ENCODE data around the gene BRIP1. TPM values are rescaled to one million over a fixed set of nuclear protein-coding genes. Genes with fewer than 3 reads are reported as not detected.
"Not testable (repeated sequence)": the region's sequence is repeated elsewhere in the genome, so short reads cannot be mapped to it uniquely, and the experiment has no call there.

The BRIP1 gene
- total RNA-seq, 1 donor from 2014 or later, result not detected

DNA sequence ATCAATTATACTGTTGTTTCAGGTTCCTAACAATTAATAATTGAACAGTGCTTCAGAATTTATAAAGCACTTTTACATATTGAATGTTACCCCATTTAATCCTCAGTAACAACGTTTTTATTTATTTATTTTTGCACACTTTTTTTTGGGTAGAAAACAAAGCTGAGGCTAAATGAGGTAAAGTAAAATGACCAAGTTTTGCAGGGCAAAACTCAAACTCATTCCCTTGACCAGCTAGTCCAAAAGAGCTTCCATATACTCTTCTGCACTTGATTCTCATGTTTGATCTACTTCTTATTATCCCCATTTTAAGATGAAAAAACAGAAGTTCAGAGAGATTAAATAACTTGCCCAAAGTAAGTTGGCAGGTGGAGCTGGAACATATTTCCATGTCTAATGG lies 191.2 kb downstream of the BRIP1 start:
- intact Hi-C loops (cut with DNase I), result no loop called here
- no peaks in the 10 kb centered on the region for H3K27me3 ChIP-seq
- H3K36me3 ChIP-seq, result no peaks in the 10 kb centered on the region
- no peaks in the 10 kb centered on the region for H3K9me3 ChIP-seq
- H3K27ac ChIP-seq, result no peak overlapping the region
- no peak overlapping the region for H3K4me3 ChIP-seq
- no peak for DNase-seq (ENCODE audit: low spot score in 2 of 2)
- TF ChIP-seq, protein P1, sequence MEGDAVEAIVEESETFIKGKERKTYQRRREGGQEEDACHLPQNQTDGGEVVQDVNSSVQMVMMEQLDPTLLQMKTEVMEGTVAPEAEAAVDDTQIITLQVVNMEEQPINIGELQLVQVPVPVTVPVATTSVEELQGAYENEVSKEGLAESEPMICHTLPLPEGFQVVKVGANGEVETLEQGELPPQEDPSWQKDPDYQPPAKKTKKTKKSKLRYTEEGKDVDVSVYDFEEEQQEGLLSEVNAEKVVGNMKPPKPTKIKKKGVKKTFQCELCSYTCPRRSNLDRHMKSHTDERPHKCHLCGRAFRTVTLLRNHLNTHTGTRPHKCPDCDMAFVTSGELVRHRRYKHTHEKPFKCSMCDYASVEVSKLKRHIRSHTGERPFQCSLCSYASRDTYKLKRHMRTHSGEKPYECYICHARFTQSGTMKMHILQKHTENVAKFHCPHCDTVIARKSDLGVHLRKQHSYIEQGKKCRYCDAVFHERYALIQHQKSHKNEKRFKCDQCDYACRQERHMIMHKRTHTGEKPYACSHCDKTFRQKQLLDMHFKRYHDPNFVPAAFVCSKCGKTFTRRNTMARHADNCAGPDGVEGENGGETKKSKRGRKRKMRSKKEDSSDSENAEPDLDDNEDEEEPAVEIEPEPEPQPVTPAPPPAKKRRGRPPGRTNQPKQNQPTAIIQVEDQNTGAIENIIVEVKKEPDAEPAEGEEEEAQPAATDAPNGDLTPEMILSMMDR (IDR thresholded peaks at IDR 0.05), result no peak
- H3K4me1 ChIP-seq, result no peaks in the 10 kb centered on the region

- TF ChIP-seq, protein P1 (IDR thresholded peaks at IDR 0.05), result no peak
- Histone ChIP-seq H3K4me3 (no peak overlapping the region), H3K27me3 (no peaks in the 10 kb centered on the region), H3K36me3 (no peaks in the 10 kb centered on the region), H3K9me3 (no peaks in the 10 kb centered on the region), H3K4me1 (no peaks in the 10 kb centered on the region), H3K27ac (no peak overlapping the region)
- intact Hi-C loops (cut with DNase I), result no loop called here
- no peak for DNase-seq (ENCODE audit: low spot score in 2 of 2)
Measured at GRCh38 chr17:61670691-61671090, 192.6 kb downstream of the BRIP1 start.

- intact Hi-C loops (cut with DNase I), result no loop called here
- no peak overlapping the region for H3K4me3 ChIP-seq
- H3K4me1 ChIP-seq, result no peaks in the 10 kb centered on the region
- H3K36me3 ChIP-seq, result no peaks in the 10 kb centered on the region
- TF ChIP-seq, protein P1 (IDR thresholded peaks at IDR 0.05), result no peak
- no peaks in the 10 kb centered on the region for H3K27me3 ChIP-seq
- no peaks in the 10 kb centered on the region for H3K9me3 ChIP-seq
- no peak overlapping the region for H3K27ac ChIP-seq
- DNase-seq (ENCODE audit: low spot score in 2 of 2), result no peak
Measured at GRCh38 chr17:61669522-61669921, 193.8 kb downstream of the BRIP1 start.

DNA sequence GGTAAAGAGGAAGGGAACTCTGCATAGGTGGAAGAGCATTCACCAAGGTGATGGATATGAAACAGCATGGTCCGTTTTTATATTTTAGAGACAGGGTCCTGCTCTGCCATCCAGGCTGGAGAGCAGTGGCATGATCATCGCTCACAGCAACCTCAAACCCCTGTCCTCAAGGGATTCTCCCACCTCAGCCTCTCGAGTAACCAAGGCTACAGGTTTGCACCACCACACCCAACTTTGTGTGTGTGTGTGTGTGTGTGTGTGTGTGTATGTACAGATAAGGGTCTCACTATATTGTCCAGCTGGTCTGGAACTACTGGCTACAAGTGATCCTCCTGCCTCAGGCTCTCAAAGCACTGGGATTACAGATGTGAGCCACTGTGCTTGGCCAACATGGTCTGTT lies 194.8 kb downstream of the BRIP1 start:
- Histone ChIP-seq H3K4me3 (no peak overlapping the region), H3K27me3 (no peaks in the 10 kb centered on the region), H3K9me3 (no peaks in the 10 kb centered on the region), H3K27ac (no peak overlapping the region), H3K4me1 (no peaks in the 10 kb centered on the region), H3K36me3 (no peaks in the 10 kb centered on the region)
- intact Hi-C loops (cut with DNase I), result no loop called here
- no peak for DNase-seq (ENCODE audit: low spot score in 2 of 2)
- TF ChIP-seq, protein P1 (IDR thresholded peaks at IDR 0.05), result no peak

DNA sequence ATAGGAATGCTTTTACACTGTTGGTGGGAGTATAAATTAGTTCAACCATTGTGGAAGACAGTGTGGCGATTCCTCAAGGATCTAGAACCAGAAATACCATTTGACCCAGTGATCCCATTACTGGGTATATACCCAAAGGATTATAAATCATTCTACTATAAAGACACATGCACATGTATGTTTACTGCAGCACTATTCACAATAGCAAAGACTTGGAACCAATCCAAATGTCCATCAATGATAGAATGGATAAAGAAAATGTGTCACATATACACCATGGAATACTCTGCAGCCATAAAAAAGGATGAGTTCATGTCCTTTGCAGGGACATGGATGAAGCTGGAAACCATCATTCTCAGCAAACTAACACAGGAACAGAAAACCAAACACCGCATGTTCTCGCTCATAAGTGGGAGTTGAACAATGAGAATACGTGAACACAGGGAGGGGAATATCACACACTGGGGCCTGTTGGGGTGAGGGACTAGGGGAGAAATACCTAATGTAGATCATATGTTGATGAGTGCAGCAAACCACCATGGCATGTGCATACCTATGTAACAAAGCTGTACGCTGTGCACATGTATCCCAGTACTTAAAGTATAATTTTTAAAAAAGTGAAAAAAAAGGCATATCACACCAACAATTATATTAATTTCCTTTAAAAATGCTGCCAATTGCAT lies 196.8 kb downstream of the BRIP1 start:
- H3K4me3 ChIP-seq; H3K4me1 ChIP-seq; DNase-seq (ENCODE audit: low spot score in 2 of 2); intact Hi-C loops (cut with DNase I); H3K36me3 ChIP-seq; H3K9me3 ChIP-seq; H3K27me3 ChIP-seq; H3K27ac ChIP-seq: not testable (repeated sequence)

- no peak for DNase-seq (ENCODE audit: low spot score in 2 of 2)
- H3K27ac ChIP-seq, result no peak overlapping the region
- intact Hi-C loops (cut with DNase I), result no loop called here
- H3K4me3 ChIP-seq, result no peak overlapping the region
- no peaks in the 10 kb centered on the region for H3K36me3 ChIP-seq
- no peaks in the 10 kb centered on the region for H3K27me3 ChIP-seq
- TF ChIP-seq, protein P1 (IDR thresholded peaks at IDR 0.05), result no peak
- no peaks in the 10 kb centered on the region for H3K4me1 ChIP-seq
- no peaks in the 10 kb centered on the region for H3K9me3 ChIP-seq
Measured at GRCh38 chr17:61663310-61663709, 200.0 kb downstream of the BRIP1 start.
